IPS-20b (cell line): ENCODE measurements around the gene MYO5C.
"Not testable (repeated sequence)": the region's sequence is repeated elsewhere in the genome, so short reads cannot be mapped to it uniquely, and the experiment has no call there.

ENCODE experiments used
- H3K27ac ChIP-seq: one replicate; pipeline ENCODE4 v1.5.1; 2013; ENCODE audit warnings: low read length
- H3K27me3 ChIP-seq: 2 replicates; pipeline ENCODE4 v1.6.1; 2013; ENCODE audit warnings: mild to moderate bottlenecking, low read length, inconsistent platforms; ENCODE audit not compliant: insufficient read depth
- H3K36me3 ChIP-seq: 2 replicates; pipeline ENCODE4 v1.6.1; 2013; ENCODE audit warnings: low read depth, mild to moderate bottlenecking, inconsistent platforms, low read length, moderate library complexity; ENCODE audit not compliant: insufficient read depth
- H3K4me1 ChIP-seq: 2 replicates; pipeline ENCODE4 v1.6.1; 2013; ENCODE audit warnings: mild to moderate bottlenecking, control low read depth, inconsistent platforms, low read length, moderate library complexity; ENCODE audit not compliant: insufficient read depth
- H3K4me3 ChIP-seq: 2 replicates; pipeline ENCODE4 v1.5.1; 2013; ENCODE audit warnings: mild to moderate bottlenecking, low read length, inconsistent platforms
- H3K9ac ChIP-seq: 2 replicates; pipeline ENCODE4 v1.6.1; 2013; ENCODE audit warnings: low read depth, mild to moderate bottlenecking, inconsistent platforms, low read length, moderate library complexity
- H3K9me3 ChIP-seq: 2 replicates; pipeline ENCODE4 v1.6.1; 2013; ENCODE audit warnings: mild to moderate bottlenecking, low read depth, low read length, inconsistent platforms; ENCODE audit not compliant: insufficient read depth

Gene MYO5C

GRCh38 chr15:52252781-52253180 lies 42.8 kb downstream of the MYO5C start:
- H3K9me3 ChIP-seq, result no peaks in the 10 kb centered on the region
- H3K27ac ChIP-seq, result no peak overlapping the region
- peaks cover 61% of the 10 kb centered on the region for H3K36me3 ChIP-seq
- H3K4me1 ChIP-seq, result peaks cover 3% of the 10 kb centered on the region; the same call in 1 of the 2 replicates
- no peak overlapping the region for H3K4me3 ChIP-seq
- no peak overlapping the region for H3K9ac ChIP-seq
- no peaks in the 10 kb centered on the region for H3K27me3 ChIP-seq

- no peak overlapping the region for H3K27ac ChIP-seq
- H3K4me3 ChIP-seq, result no peak overlapping the region
- peaks cover 76% of the 10 kb centered on the region for H3K36me3 ChIP-seq
- no peaks in the 10 kb centered on the region for H3K9me3 ChIP-seq
- no peak overlapping the region for H3K9ac ChIP-seq
- no peaks in the 10 kb centered on the region for H3K27me3 ChIP-seq
- no peaks in the 10 kb centered on the region for H3K4me1 ChIP-seq
These were observed 44.3 kb downstream of the MYO5C start for GRCh38 chr15:52251144-52251860.

GRCh38 chr15:52247461-52247860 lies 48.1 kb downstream of the MYO5C start:
- H3K36me3 ChIP-seq, result peaks cover 83% of the 10 kb centered on the region
- H3K9me3 ChIP-seq, result no peaks in the 10 kb centered on the region
- H3K4me1 ChIP-seq, result no peaks in the 10 kb centered on the region
- no peak overlapping the region for H3K4me3 ChIP-seq
- H3K9ac ChIP-seq, result no peak overlapping the region
- no peak overlapping the region for H3K27ac ChIP-seq
- H3K27me3 ChIP-seq, result no peaks in the 10 kb centered on the region

- no peak overlapping the region for H3K27ac ChIP-seq
- peaks cover 87% of the 10 kb centered on the region for H3K36me3 ChIP-seq
- no peaks in the 10 kb centered on the region for H3K9me3 ChIP-seq
- no peaks in the 10 kb centered on the region for H3K27me3 ChIP-seq
- no peak overlapping the region for H3K9ac ChIP-seq
- no peaks in the 10 kb centered on the region for H3K4me1 ChIP-seq
- no peak overlapping the region for H3K4me3 ChIP-seq
These were observed 48.7 kb downstream of the MYO5C start for GRCh38 chr15:52246686-52247431.

GRCh38 chr15:52243697-52244555 lies 51.7 kb downstream of the MYO5C start:
- Histone ChIP-seq H3K4me1 (no peaks in the 10 kb centered on the region), H3K4me3 (no peak overlapping the region), H3K9me3 (no peaks in the 10 kb centered on the region), H3K27ac (no peak overlapping the region), H3K36me3 (peaks cover 86% of the 10 kb centered on the region), H3K27me3 (no peaks in the 10 kb centered on the region), H3K9ac (no peak overlapping the region)

GRCh38 chr15:52243286-52243685 lies 52.3 kb downstream of the MYO5C start:
- H3K9me3 ChIP-seq, result no peaks in the 10 kb centered on the region
- no peaks in the 10 kb centered on the region for H3K4me1 ChIP-seq
- no peak overlapping the region for H3K9ac ChIP-seq
- no peak overlapping the region for H3K4me3 ChIP-seq
- no peak overlapping the region for H3K27ac ChIP-seq
- no peaks in the 10 kb centered on the region for H3K27me3 ChIP-seq
- H3K36me3 ChIP-seq, result peaks cover 80% of the 10 kb centered on the region

GRCh38 chr15:52241489-52241888 lies 54.1 kb downstream of the MYO5C start:
- no peaks in the 10 kb centered on the region for H3K27me3 ChIP-seq
- H3K27ac ChIP-seq, result no peak overlapping the region
- H3K4me3 ChIP-seq, result no peak overlapping the region
- no peaks in the 10 kb centered on the region for H3K9me3 ChIP-seq
- no peak overlapping the region for H3K9ac ChIP-seq
- peaks cover 76% of the 10 kb centered on the region for H3K36me3 ChIP-seq
- no peaks in the 10 kb centered on the region for H3K4me1 ChIP-seq

GRCh38 chr15:52240166-52240565 lies 55.4 kb downstream of the MYO5C start:
- Histone ChIP-seq H3K27me3 (no peaks in the 10 kb centered on the region), H3K4me1 (no peaks in the 10 kb centered on the region), H3K9me3 (no peaks in the 10 kb centered on the region), H3K4me3 (no peak overlapping the region), H3K9ac (no peak overlapping the region), H3K36me3 (peaks cover 76% of the 10 kb centered on the region), H3K27ac (no peak overlapping the region)

- H3K9ac ChIP-seq, H3K4me1 ChIP-seq, H3K4me3 ChIP-seq, H3K27ac ChIP-seq, H3K9me3 ChIP-seq, H3K27me3 ChIP-seq: not testable (repeated sequence)
- peaks cover 76% of the 10 kb centered on the region for H3K36me3 ChIP-seq
These were observed 56.5 kb downstream of the MYO5C start for GRCh38 chr15:52238989-52239525.

GRCh38 chr15:52238149-52238548 lies 57.5 kb downstream of the MYO5C start:
- peaks cover 76% of the 10 kb centered on the region for H3K36me3 ChIP-seq
- H3K9ac ChIP-seq, result no peak overlapping the region
- no peak overlapping the region for H3K27ac ChIP-seq

GRCh38 chr15:52236013-52236412 lies 59.6 kb downstream of the MYO5C start:
- H3K27ac ChIP-seq, result no peak overlapping the region
- no peaks in the 10 kb centered on the region for H3K9me3 ChIP-seq
- peaks cover 58% of the 10 kb centered on the region for H3K36me3 ChIP-seq
- no peak overlapping the region for H3K9ac ChIP-seq
- no peaks in the 10 kb centered on the region for H3K27me3 ChIP-seq
- no peak overlapping the region for H3K4me3 ChIP-seq
- H3K4me1 ChIP-seq, result no peaks in the 10 kb centered on the region

More at GRCh38 chr15:52238149-52238548, 57.5 kb downstream of the MYO5C start:
- Histone ChIP-seq H3K4me3 (no peak overlapping the region), H3K4me1 (no peaks in the 10 kb centered on the region), H3K27me3 (no peaks in the 10 kb centered on the region), H3K9me3 (no peaks in the 10 kb centered on the region)
